HepG2 (cell line): ENCODE results near the gene PDE8B. TPM values are rescaled to one million over a fixed set of nuclear protein-coding genes. Genes with fewer than 3 reads are reported as not detected.

Experiments used
- ATAC-seq: fragments of 200-7000 bp; cut with Tn5 transposase; 3 replicates; pipeline ENCODE4 v1.9.1; 2020; ENCODE audit warnings: mild to moderate bottlenecking, moderate library complexity
- BruUV-seq: library from RNA; stranded (reverse); fragments of 400-500 nt; replicated peaks from 2 replicates; lab custom pipeline; 2021; lab: Mats Ljungman, UMichigan
- CTCF ChIA-PET: fragments of 300-600 bp; formaldehyde crosslinking; extraction: SDS; loops from one replicate; lab custom pipeline; 2021; ENCODE audit warnings: low total read pairs, inconsistent platforms, low intra/inter-chr PET ratio; lab: Yijun Ruan, JAX
- POLR2A ChIA-PET: fragments of 350-600 bp; sonication (Branson Sonifier 250); formaldehyde crosslinking; loops from one replicate; lab custom pipeline; 2020; ENCODE audit warnings: antibody characterized with exemption, inconsistent platforms; lab: Yijun Ruan, JAX
- DNase-seq: peaks from one replicate; pipeline ENCODE4 v3.0.0-alpha.2; 2015; ENCODE audit warnings: low spot score
- FAIRE-seq: peaks from 3 replicates; lab custom pipeline; 2011; peaks lifted over from hg19 to GRCh38; lab: Jason Lieb, UNC
- H2AFZ ChIP-seq: one replicate; pipeline ENCODE4 v1.6.1; 2011; ENCODE audit warnings: low read length, inconsistent platforms
- H3K27ac ChIP-seq: fragments of 300-600 bp; 3 replicates; pipeline ENCODE4 v1.8.0; 2011; ENCODE audit warnings: mixed run types, mild to moderate bottlenecking, mixed read lengths, low read length, inconsistent platforms; ENCODE audit not compliant: insufficient read depth; ENCODE audit errors: extremely low read length
- H3K27me3 ChIP-seq, 2 experiments: fragments of 200-600 bp in 1 of 2; 2 replicates in 1 of 2; 3 replicates in 1 of 2; pipeline versions ENCODE4 v1.6.0 to v1.8.0; 2011; ENCODE audit warnings: low read length in 2 of 2, mild to moderate bottlenecking in 2 of 2, moderate library complexity in 2 of 2, inconsistent platforms in 1 of 2; ENCODE audit not compliant: insufficient read depth in 2 of 2, control insufficient read depth in 1 of 2
- H3K36me3 ChIP-seq, 2 experiments: fragments of 200-600 bp in 1 of 2; replicated peaks in 1 of 2; 2 replicates in 1 of 2; 3 replicates in 1 of 2; pipeline versions ENCODE4 v1.5.1 to v1.8.0; 2011; ENCODE audit warnings: low read length in 2 of 2, inconsistent platforms in 1 of 2; ENCODE audit not compliant: insufficient read depth in 2 of 2, control insufficient read depth in 1 of 2
- H3K4me1 ChIP-seq: 2 replicates; pipeline ENCODE4 v1.5.1; 2012; ENCODE audit warnings: low read length, inconsistent platforms; ENCODE audit not compliant: insufficient read depth
- H3K4me2 ChIP-seq: 2 replicates; pipeline ENCODE4 v1.6.0; 2011; ENCODE audit warnings: low read depth, low read length, inconsistent platforms
- H3K4me3 ChIP-seq, 3 experiments: fragments of 200-600 bp in 1 of 3; sonication (generic), shearing (Covaris generic) in 1 of 3; replicated peaks in 1 of 3; 2 replicates each; pipeline ENCODE4 v1.5.1; 2011 to 2016; ENCODE audit warnings: low read length in 3 of 3, inconsistent platforms in 2 of 3, low read depth in 2 of 3, mild to moderate bottlenecking in 2 of 3, control low read depth in 1 of 3, mixed read lengths in 1 of 3; ENCODE audit not compliant: insufficient read depth in 1 of 3
- H3K79me2 ChIP-seq: one replicate; pipeline ENCODE4 v1.6.1; 2011; ENCODE audit warnings: low read length, inconsistent platforms; ENCODE audit not compliant: insufficient read depth
- H3K9ac ChIP-seq: 2 replicates; pipeline ENCODE4 v1.6.0; 2011; ENCODE audit warnings: mild to moderate bottlenecking, low read depth, low read length, inconsistent platforms; ENCODE audit not compliant: insufficient read depth
- H3K9me3 ChIP-seq: 2 replicates; pipeline ENCODE4 v1.5.1; 2012; ENCODE audit warnings: mild to moderate bottlenecking, low read length
- H4K20me1 ChIP-seq: 2 replicates; pipeline ENCODE4 v1.6.0; 2011; ENCODE audit warnings: inconsistent platforms, mild to moderate bottlenecking, low read length, moderate library complexity; ENCODE audit not compliant: insufficient read depth
- ARID3A ChIP-seq: IDR thresholded peaks from 2 replicates; pipeline ENCODE4 v1.6.1; 2012; ENCODE audit warnings: low read depth, low read length, improper control_type of control experiment
- HOXA5 ChIP-seq: sonication (generic); formaldehyde crosslinking; IDR thresholded peaks from 2 replicates; pipeline ENCODE4 v1.4.0; 2020; ENCODE audit warnings: missing genetic modification reagents
- ZBTB4 ChIP-seq: sonication (generic); formaldehyde crosslinking; IDR thresholded peaks from 2 replicates; pipeline ENCODE4 v1.4.0; 2020; ENCODE audit warnings: missing genetic modification reagents, mild to moderate bottlenecking, borderline replicate concordance
- WGBS: methylation state at CpG from one replicate; pipeline ENCODE4 v1.1.6; 2017; ENCODE audit warnings: low lambda C conversion rate; 5-methylcytosine and 5-hydroxymethylcytosine counted together
- in situ Hi-C: cut with HindIII; loops from 2 replicates; pipeline ENCODE4 v1.10.0; 2017; ENCODE audit warnings: low pct_unique_long_range_greater_than_20kb; ENCODE audit not compliant: extremely low pct_ligation_motif_present
- intact Hi-C: fragments of 100-400 bp; cut with micrococcal nuclease; formaldehyde crosslinking; loops from one replicate; pipeline ENCODE4 v1.10.0; 2022; ENCODE audit not compliant: unreplicated experiment
- polyA plus RNA-seq, 8 experiments: library from polyadenylated mRNA; depleted of rRNA in 3 of 8; stranded (reverse) in 7 of 8; unstranded in 1 of 8; fragments of >200 nt; fragmentation: Illumina TruSeq in 4 of 8; extraction: Trizol in 4 of 8; gene quantifications; 2 replicates each; pipeline versions ENCODE4 v1.2.1 to v1.2.3, GENCODE V29; 2011 to 2016; ENCODE audit warnings: low read depth in 4 of 8, missing spikeins in 1 of 8, mixed read lengths in 1 of 8; ENCODE audit not compliant: insufficient read depth in 1 of 8
- total RNA-seq, 5 experiments: library from RNA; depleted of rRNA; stranded (reverse); fragments of >200 nt; fragmentation: Illumina TruSeq; extraction: Trizol; gene quantifications; 2 replicates each; pipeline ENCODE4 v1.2.3, GENCODE V29; 2016; ENCODE audit warnings: low read depth in 1 of 5
- TF ChIP-seq, protein P1 (sequence below): sonication (generic); formaldehyde crosslinking; IDR thresholded peaks from 2 replicates; pipeline ENCODE4 v1.4.0; 2020; ENCODE audit warnings: mild to moderate bottlenecking, missing genetic modification reagents

The PDE8B gene
- total and polyA plus RNA-seq, 2 of the 13 experiments (the other 11 are each of a cell fraction or from before 2014, with no cell fraction given), result 0.07 TPM; not detected in 1

GRCh38 chr5:77431719-77432118 is 221.2 kb downstream of the PDE8B start:
- intact Hi-C loops, result no loop called here
- CTCF ChIA-PET, result no interaction called here
- TF ChIP-seq ZBTB4 (CRISPR knock-in tag) (no peak), ARID3A (no peak), HOXA5 (CRISPR knock-in tag) (no peak)
- TF ChIP-seq, protein P1, sequence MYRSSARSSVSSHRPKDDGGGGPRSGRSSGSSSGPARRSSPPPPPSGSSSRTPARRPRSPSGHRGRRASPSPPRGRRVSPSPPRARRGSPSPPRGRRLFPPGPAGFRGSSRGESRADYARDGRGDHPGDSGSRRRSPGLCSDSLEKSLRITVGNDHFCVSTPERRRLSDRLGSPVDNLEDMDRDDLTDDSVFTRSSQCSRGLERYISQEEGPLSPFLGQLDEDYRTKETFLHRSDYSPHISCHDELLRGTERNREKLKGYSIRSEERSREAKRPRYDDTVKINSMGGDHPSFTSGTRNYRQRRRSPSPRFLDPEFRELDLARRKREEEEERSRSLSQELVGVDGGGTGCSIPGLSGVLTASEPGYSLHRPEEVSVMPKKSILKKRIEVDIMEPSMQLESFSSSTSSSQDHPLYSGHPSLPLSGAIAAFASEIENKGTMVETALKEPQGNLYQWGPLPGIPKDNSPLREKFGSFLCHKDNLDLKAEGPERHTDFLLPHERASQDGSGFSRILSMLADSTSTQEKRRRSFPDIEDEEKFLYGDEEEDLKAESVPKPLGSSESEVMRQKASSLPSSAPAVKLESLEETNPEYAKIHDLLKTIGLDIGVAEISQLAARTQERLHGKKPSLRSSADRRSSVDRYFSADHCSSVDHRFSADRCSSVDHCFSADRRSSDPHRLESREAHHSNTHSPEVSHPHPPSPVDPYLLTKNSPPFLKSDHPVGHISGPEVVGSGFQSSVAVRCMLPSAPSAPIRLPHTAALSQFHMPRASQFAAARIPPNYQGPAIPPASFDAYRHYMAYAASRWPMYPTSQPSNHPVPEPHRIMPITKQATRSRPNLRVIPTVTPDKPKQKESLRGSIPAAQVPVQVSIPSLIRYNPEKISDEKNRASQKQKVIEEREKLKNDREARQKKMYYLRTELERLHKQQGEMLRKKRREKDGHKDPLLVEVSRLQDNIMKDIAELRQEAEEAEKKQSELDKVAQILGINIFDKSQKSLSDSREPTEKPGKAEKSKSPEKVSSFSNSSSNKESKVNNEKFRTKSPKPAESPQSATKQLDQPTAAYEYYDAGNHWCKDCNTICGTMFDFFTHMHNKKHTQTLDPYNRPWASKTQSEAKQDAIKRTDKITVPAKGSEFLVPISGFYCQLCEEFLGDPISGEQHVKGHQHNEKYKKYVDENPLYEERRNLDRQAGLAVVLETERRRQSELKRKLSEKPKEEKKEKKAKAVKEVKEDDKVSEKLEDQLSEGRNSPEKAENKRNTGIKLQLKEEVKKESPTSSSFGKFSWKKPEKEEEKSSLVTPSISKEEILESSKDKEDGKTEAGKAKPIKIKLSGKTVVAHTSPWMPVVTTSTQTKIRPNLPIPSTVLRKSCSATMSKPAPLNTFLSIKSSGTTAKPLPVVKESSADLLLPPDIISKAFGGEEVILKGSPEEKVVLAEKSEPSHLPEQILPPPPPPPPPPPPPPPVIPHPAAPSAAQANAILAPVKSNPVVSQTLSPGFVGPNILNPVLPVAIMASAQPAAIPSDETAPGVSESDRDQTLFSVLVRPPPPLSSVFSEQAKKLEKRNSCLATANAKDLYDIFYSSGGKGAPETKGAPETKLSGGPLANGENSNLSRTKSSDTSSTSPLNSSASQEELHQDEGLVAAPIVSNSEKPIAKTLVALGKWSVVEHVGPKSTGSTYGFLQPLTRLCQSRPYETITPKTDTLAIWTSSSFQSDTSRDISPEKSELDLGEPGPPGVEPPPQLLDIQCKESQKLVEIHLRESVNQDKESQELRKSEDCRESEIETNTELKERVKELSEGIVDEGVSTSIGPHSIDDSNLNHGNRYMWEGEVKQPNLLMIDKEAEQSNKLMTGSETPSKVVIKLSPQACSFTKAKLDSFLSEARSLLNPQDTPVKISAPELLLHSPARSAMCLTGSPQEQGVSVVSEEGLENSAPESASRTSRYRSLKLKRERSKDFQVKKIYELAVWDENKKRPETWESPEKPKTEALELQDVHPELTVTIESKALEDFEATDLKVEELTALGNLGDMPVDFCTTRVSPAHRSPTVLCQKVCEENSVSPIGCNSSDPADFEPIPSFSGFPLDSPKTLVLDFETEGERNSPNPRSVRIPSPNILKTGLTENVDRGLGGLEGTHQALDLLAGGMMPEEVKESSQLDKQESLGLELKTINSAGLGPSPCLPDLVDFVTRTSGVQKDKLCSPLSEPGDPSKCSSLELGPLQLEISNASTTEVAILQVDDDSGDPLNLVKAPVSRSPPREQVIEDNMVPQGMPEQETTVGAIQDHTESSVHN, result no peak

More at GRCh38 chr5:77431719-77432118, 221.2 kb downstream of the PDE8B start:
- Histone ChIP-seq H3K79me2 (no peaks in the 10 kb centered on the region), H2AFZ (no peak overlapping the region), H3K9ac (no peak overlapping the region), H3K4me1 (peaks cover 5% of the 10 kb centered on the region), H3K36me3 (peaks cover 0 to 2% of the 10 kb centered on the region in 2 experiments; a peak in 2 of 5 replicates), H4K20me1 (no peaks in the 10 kb centered on the region), H3K27me3 (no peaks in the 10 kb centered on the region), H3K4me2 (no peak overlapping the region), H3K27ac (no peak overlapping the region), H3K9me3 (no peaks in the 10 kb centered on the region), H3K4me3 (no peak overlapping the region)
- DNase-seq (no peak), ATAC-seq (no peak), FAIRE-seq (no peak)
- 93% methylated on average over 1 of the region's 1 CpG for WGBS
- no TSS peak for BruUV-seq
- in situ Hi-C loops, result no loop called here
- POLR2A ChIA-PET, result no interaction called here
